Tibial nerve (tissue), 4 donors: ENCODE data around the gene CYTH3. TPM values are rescaled to one million over a fixed set of nuclear protein-coding genes. Genes with fewer than 3 reads are reported as not detected.

Experiments
- DNase-seq, 2 donors: peaks; one replicate each; pipeline ENCODE4 v3.0.0-alpha.2; 2019; ENCODE audit warnings: low spot score in 2 of 2
- H3K27ac ChIP-seq, 4 donors: fragments of 200-600 bp; sonication (generic) in 3 of 4; one replicate each; pipeline ENCODE4 v1.5.1; 2017 to 2019; ENCODE audit warnings: mild to moderate bottlenecking in 1 of 4
- H3K27me3 ChIP-seq, 2 donors: fragments of 200-600 bp; sonication (generic) in 1 of 2; one replicate each; pipeline versions ENCODE4 v1.5.1 to v1.6.0; 2017 to 2019
- H3K36me3 ChIP-seq, 3 donors: fragments of 200-600 bp; sonication (generic); one replicate each; pipeline ENCODE4 v1.5.1; 2018 to 2019
- H3K4me1 ChIP-seq, 4 donors: fragments of 200-600 bp; sonication (generic) in 3 of 4; one replicate each; pipeline ENCODE4 v1.5.1; 2017 to 2019
- H3K4me3 ChIP-seq, 4 donors: fragments of 200-600 bp; sonication (generic) in 3 of 4; one replicate each; pipeline ENCODE4 v1.5.1; 2017 to 2019; ENCODE audit warnings: mild to moderate bottlenecking in 1 of 4, moderate library complexity in 1 of 4
- H3K9me3 ChIP-seq, 4 donors: fragments of 200-600 bp; sonication (generic) in 3 of 4; one replicate each; pipeline ENCODE4 v1.5.1; 2017 to 2019
- CTCF ChIP-seq, 5 experiments: fragments of 200-600 bp in 3 of 5; fragments of 450-650 bp in 2 of 5; sonication (generic) in 3 of 5; IDR thresholded peaks; one replicate each; pipeline ENCODE4 v1.5.1; 2016 to 2019; ENCODE audit warnings: antibody characterized with exemption in 5 of 5, mild to moderate bottlenecking in 3 of 5, moderate library complexity in 2 of 5
- EP300 ChIP-seq, 2 donors: sonication (generic); formaldehyde crosslinking; IDR thresholded peaks; one replicate each; pipeline ENCODE4 v1.6.1; 2017; ENCODE audit warnings: antibody characterized with exemption in 2 of 2, mild to moderate bottlenecking in 1 of 2
- POLR2A ChIP-seq, 2 donors: fragments of 450-650 bp; IDR thresholded peaks; one replicate each; pipeline ENCODE4 v1.6.1; 2017; ENCODE audit warnings: antibody characterized with exemption in 2 of 2, mild to moderate bottlenecking in 2 of 2, moderate library complexity in 2 of 2
- WGBS, 2 donors: methylation state at CpG; one replicate each; pipeline ENCODE4 v1.1.5; 2018; 5-methylcytosine and 5-hydroxymethylcytosine counted together
- total RNA-seq, 4 donors: library from RNA; depleted of rRNA; stranded (reverse); fragments of >200 nt; gene quantifications; one replicate each; pipeline ENCODE4 v1.1.0, GENCODE V29; 2016

Gene CYTH3
- total RNA-seq, 4 donors from 2014 or later, result 49.2 to 61.2 (median 53.2) TPM

- no peaks in the 10 kb centered on the region for H3K36me3 ChIP-seq
- 99 to 100% methylated on average over 5 of the region's 5 CpGs for WGBS, 2 donors
- H3K27ac ChIP-seq, result no peak overlapping the region
- no peak for TF ChIP-seq POLR2A (IDR thresholded peaks at IDR 0.05)
- TF ChIP-seq CTCF (IDR thresholded peaks at IDR 0.05), result no peak
- no peak for TF ChIP-seq EP300 (IDR thresholded peaks at IDR 0.05)
- H3K9me3 ChIP-seq, result no peaks in the 10 kb centered on the region
- no peak for DNase-seq
- no peaks in the 10 kb centered on the region for H3K27me3 ChIP-seq
- H3K4me3 ChIP-seq, result no peak overlapping the region
- peaks cover 0 to 12% (median 0%) of the 10 kb centered on the region in 4 donors for H3K4me1 ChIP-seq
These were observed 7.5 kb upstream of the CYTH3 start for GRCh38 chr7:6279937-6280336.

- TF ChIP-seq POLR2A (IDR thresholded peaks at IDR 0.05) (no peak), CTCF (IDR thresholded peaks at IDR 0.05) (no peak), EP300 (IDR thresholded peaks at IDR 0.05) (no peak)
- H3K9me3 ChIP-seq, result no peaks in the 10 kb centered on the region
- WGBS, 2 donors, result 54 to 64% methylated on average over 3 of the region's 3 CpGs
- H3K4me3 ChIP-seq, result no peak overlapping the region
- DNase-seq, result no peak
- peaks cover 0 to 12% (median 0%) of the 10 kb centered on the region in 4 donors for H3K4me1 ChIP-seq
- no peaks in the 10 kb centered on the region for H3K27me3 ChIP-seq
- H3K27ac ChIP-seq, result no peak overlapping the region
- no peaks in the 10 kb centered on the region for H3K36me3 ChIP-seq
These were observed 6.9 kb upstream of the CYTH3 start for GRCh38 chr7:6279341-6279740.

- no peak overlapping the region for H3K4me3 ChIP-seq
- H3K27ac ChIP-seq, result no peak overlapping the region
- H3K27me3 ChIP-seq, result no peaks in the 10 kb centered on the region
- H3K36me3 ChIP-seq, result no peaks in the 10 kb centered on the region
- DNase-seq, result no peak
- 81 to 82% methylated on average over 9 of the region's 9 CpGs for WGBS, 2 donors
- H3K4me1 ChIP-seq, result peaks cover 0 to 12% (median 0%) of the 10 kb centered on the region in 4 donors
- no peaks in the 10 kb centered on the region for H3K9me3 ChIP-seq
- TF ChIP-seq EP300 (IDR thresholded peaks at IDR 0.05) (no peak), CTCF (IDR thresholded peaks at IDR 0.05) (no peak), POLR2A (IDR thresholded peaks at IDR 0.05) (no peak)
These were observed 6.4 kb upstream of the CYTH3 start for GRCh38 chr7:6278749-6279310.

- Histone ChIP-seq H3K27me3 (no peaks in the 10 kb centered on the region), H3K27ac (no peak overlapping the region), H3K4me1 (peaks cover 0 to 15% (median 7%) of the 10 kb centered on the region in 4 donors), H3K36me3 (no peaks in the 10 kb centered on the region), H3K4me3 (no peak overlapping the region), H3K9me3 (no peaks in the 10 kb centered on the region)
- WGBS, 2 donors, result 78 to 86% methylated on average over 4 of the region's 4 CpGs
- no peak for DNase-seq
- no peak for TF ChIP-seq EP300 (IDR thresholded peaks at IDR 0.05)
- TF ChIP-seq POLR2A (IDR thresholded peaks at IDR 0.05), result no peak
These were observed 5.1 kb upstream of the CYTH3 start for GRCh38 chr7:6277476-6277875.

GRCh38 chr7:6276911-6277408 is 4.5 kb upstream of the CYTH3 start:
- H3K4me3 ChIP-seq, result no peak overlapping the region
- DNase-seq, result no peak
- H3K27ac ChIP-seq, result no peak overlapping the region
- no peaks in the 10 kb centered on the region for H3K36me3 ChIP-seq
- H3K4me1 ChIP-seq, result peaks cover 0 to 15% (median 7%) of the 10 kb centered on the region in 4 donors
- no peaks in the 10 kb centered on the region for H3K27me3 ChIP-seq
- 43% methylated on average over 9 of the region's 9 CpGs for WGBS, 2 donors
- no peak for TF ChIP-seq CTCF (IDR thresholded peaks at IDR 0.05)
- TF ChIP-seq EP300 (IDR thresholded peaks at IDR 0.05), result no peak
- TF ChIP-seq POLR2A (IDR thresholded peaks at IDR 0.05), result no peak
- H3K9me3 ChIP-seq, result no peaks in the 10 kb centered on the region
